Uterus (tissue), 2 donors: Measurements from ENCODE around the gene ADRA2C.

ENCODE experiments used
- CTCF ChIP-seq, 4 experiments: fragments of 200-600 bp in 2 of 4; fragments of 450-650 bp in 2 of 4; sonication (generic) in 2 of 4; IDR thresholded peaks; one replicate each; pipeline ENCODE4 v1.5.1; 2016 to 2019; ENCODE audit warnings: antibody characterized with exemption in 4 of 4, mild to moderate bottlenecking in 2 of 4, moderate library complexity in 1 of 4
- POLR2A ChIP-seq, 2 donors: fragments of 450-650 bp; IDR thresholded peaks; one replicate each; pipeline ENCODE4 v1.6.1; 2016; ENCODE audit warnings: antibody characterized with exemption in 2 of 2, mild to moderate bottlenecking in 1 of 2, moderate library complexity in 1 of 2

GRCh38 chr4:3792813-3793212 lies 26.6 kb downstream of the ADRA2C start:
- no peak for TF ChIP-seq CTCF (IDR thresholded peaks at IDR 0.05)
- no peak for TF ChIP-seq POLR2A (IDR thresholded peaks at IDR 0.05)
